GM12878 (cell line): ENCODE measurements around the gene ADAMTS2. TPM values are rescaled to one million over a fixed set of nuclear protein-coding genes. Genes with fewer than 3 reads are reported as not detected.

ENCODE experiments used
- ATAC-seq: fragments of 200-7000 bp; cut with Tn5 transposase; 3 replicates; pipeline ENCODE4 v1.9.1; 2020; ENCODE audit warnings: mild to moderate bottlenecking, moderate library complexity
- BruUV-seq: library from RNA; stranded (reverse); fragments of 400-500 nt; replicated peaks from 2 replicates; lab custom pipeline; 2021; lab: Mats Ljungman, UMichigan
- CTCF ChIA-PET: fragments of 300-600 bp; sonication (Branson Sonifier 250); formaldehyde crosslinking; extraction: SDS; loops from one replicate; lab custom pipeline; 2021; ENCODE audit warnings: inconsistent platforms; lab: Yijun Ruan, JAX
- POLR2A ChIA-PET: fragments of 350-600 bp; formaldehyde crosslinking; extraction: SDS; loops from one replicate; lab custom pipeline; 2021; ENCODE audit warnings: inconsistent platforms; lab: Charles Lee
- RAD21 ChIA-PET: fragments of 300-600 bp; sonication (Branson Sonifier 250); formaldehyde crosslinking; loops from one replicate; lab custom pipeline; 2023; ENCODE audit warnings: antibody characterized with exemption; ENCODE audit not compliant: unreplicated experiment; lab: Charles Lee
- SMC1A ChIA-PET: fragments of 300-600 bp; sonication (Branson Sonifier 250); formaldehyde crosslinking; loops from one replicate; lab custom pipeline; 2023; ENCODE audit not compliant: unreplicated experiment, uncharacterized antibody; lab: Charles Lee
- DNase-seq: peaks from one replicate; pipeline ENCODE4 v3.0.0-alpha.2; 2011; ENCODE audit warnings: low read depth, low spot score
- FAIRE-seq: peaks from 3 replicates; lab custom pipeline; 2011; peaks lifted over from hg19 to GRCh38; lab: Jason Lieb, UNC
- H2AFZ ChIP-seq: 2 replicates; pipeline ENCODE4 v1.6.0; 2011; ENCODE audit warnings: low read depth, low read length, control low read depth; ENCODE audit not compliant: control insufficient read depth
- H3K27ac ChIP-seq: 2 replicates; pipeline ENCODE4 v1.5.1; 2011; ENCODE audit warnings: control low read depth; ENCODE audit not compliant: control insufficient read depth, insufficient read depth
- H3K27me3 ChIP-seq, 2 experiments: replicated peaks in 1 of 2; 2 replicates each; pipeline versions ENCODE4 v1.6.0 to v1.6.1; 2011; ENCODE audit warnings: low read length in 1 of 2; ENCODE audit not compliant: control insufficient read depth in 2 of 2, insufficient read depth in 2 of 2
- H3K36me3 ChIP-seq, 2 experiments: 2 replicates each; pipeline ENCODE4 v1.5.1; 2011; ENCODE audit warnings: low read length in 1 of 2; ENCODE audit not compliant: control insufficient read depth in 2 of 2, insufficient read depth in 2 of 2
- H3K4me1 ChIP-seq: 2 replicates; pipeline ENCODE4 v1.6.1; 2011; ENCODE audit warnings: mild to moderate bottlenecking, low read length, moderate library complexity, mixed read lengths; ENCODE audit not compliant: control insufficient read depth, insufficient read depth
- H3K4me2 ChIP-seq: 2 replicates; pipeline ENCODE4 v1.6.0; 2011; ENCODE audit warnings: control low read depth; ENCODE audit not compliant: control insufficient read depth, insufficient read depth
- H3K4me3 ChIP-seq: fragments of 200-600 bp; sonication (generic); 2 replicates; pipeline ENCODE4 v1.5.1; 2016
- H3K79me2 ChIP-seq: 2 replicates; pipeline ENCODE4 v1.6.0; 2011; ENCODE audit warnings: low read length; ENCODE audit not compliant: control insufficient read depth, insufficient read depth
- H3K9ac ChIP-seq: 2 replicates; pipeline ENCODE4 v1.8.0; 2011; ENCODE audit warnings: low read length, control low read depth, mixed read lengths; ENCODE audit not compliant: control insufficient read depth, insufficient read depth
- H3K9me3 ChIP-seq: replicated peaks from 3 replicates; pipeline ENCODE4 v1.5.1; 2011; ENCODE audit warnings: mild to moderate bottlenecking, low read length; ENCODE audit not compliant: control insufficient read depth, insufficient read depth
- H4K20me1 ChIP-seq: 2 replicates; pipeline ENCODE4 v1.6.0; 2011; ENCODE audit not compliant: control insufficient read depth, insufficient read depth
- HDAC6 ChIP-seq: fragments of 200-600 bp; sonication (generic); IDR thresholded peaks from one replicate; pipeline ENCODE4 v1.8.0; 2017; ENCODE audit warnings: antibody characterized with exemption; ENCODE audit not compliant: unreplicated experiment
- NFYA ChIP-seq: IDR thresholded peaks from 2 replicates; pipeline ENCODE4 v1.6.1; 2011; ENCODE audit warnings: low read depth, mild to moderate bottlenecking, low read length, improper control_type of control experiment, borderline replicate concordance
- SIN3A ChIP-seq: IDR thresholded peaks from 2 replicates; pipeline ENCODE4 v1.6.1; 2012; ENCODE audit warnings: low read depth, low read length, improper control_type of control experiment
- ZNF274 ChIP-seq: IDR thresholded peaks from one replicate; pipeline ENCODE4 v1.8.0; 2011; ENCODE audit not compliant: insufficient read length, insufficient read depth
- WGBS: methylation state at CpG from one replicate; pipeline ENCODE4 v1.1.6; 2016; ENCODE audit warnings: low lambda C conversion rate; ENCODE audit not compliant: insufficient replicate concordance, insufficient coverage; ENCODE audit errors: missing lambda C conversion rate; 5-methylcytosine and 5-hydroxymethylcytosine counted together
- in situ Hi-C: fragments of 300-500 bp; cut with MboI; formaldehyde crosslinking; loops from 9 replicates; pipeline ENCODE4 v1.14.3; 2018; ENCODE audit warnings: mixed read lengths
- intact Hi-C: fragments of 100-400 bp; cut with micrococcal nuclease; formaldehyde crosslinking; loops from one replicate; pipeline ENCODE4 v1.14.2; 2022; ENCODE audit not compliant: unreplicated experiment
- polyA plus RNA-seq, 11 experiments: library from polyadenylated mRNA; depleted of rRNA in 4 of 11; unstranded in 6 of 11; stranded (reverse) in 5 of 11; fragments of >200 nt; fragmentation: Nextera tagmentation in 4 of 11; fragmentation: Illumina TruSeq in 1 of 11; extraction: Ambion mirVana in 4 of 11; extraction: Trizol in 1 of 11; gene quantifications; 1 replicate in 1 of 11; 2 replicates in 10 of 11; pipeline versions ENCODE4 v1.2.1 to v1.2.3, GENCODE V29; 2011 to 2016; ENCODE audit warnings: inconsistent platforms in 2 of 11, missing spikeins in 2 of 11, low read depth in 1 of 11
- total RNA-seq, 4 experiments: library from RNA; depleted of rRNA in 3 of 4; stranded (reverse); fragments of >200 nt in 3 of 4; fragmentation: Illumina TruSeq in 1 of 4; extraction: Trizol in 1 of 4; gene quantifications; 2 replicates each; pipeline versions ENCODE4 v1.2.1 to v1.2.3, GENCODE V29; 2013 to 2021
- TF ChIP-seq, protein P1 (sequence below): fragments of 450-650 bp; conservative IDR thresholded peaks from 2 replicates; pipeline ENCODE4 v1.6.1; 2017; ENCODE audit warnings: mild to moderate bottlenecking, moderate library complexity
- TF ChIP-seq, protein P2 (sequence below): fragments of 450-650 bp; IDR thresholded peaks from 2 replicates; pipeline ENCODE4 v1.6.1; 2017; ENCODE audit warnings: mild to moderate bottlenecking
- TF ChIP-seq, protein P3 (sequence below): fragments of 450-650 bp; formaldehyde crosslinking; IDR thresholded peaks from 2 replicates; pipeline ENCODE4 v1.4.0; 2020; ENCODE audit warnings: mild to moderate bottlenecking, moderate library complexity
- TF ChIP-seq, protein P4 (sequence below): IDR thresholded peaks from 2 replicates; pipeline ENCODE4 v1.6.1; 2012; ENCODE audit warnings: mild to moderate bottlenecking, low read depth, low read length

The ADAMTS2 gene
- total and polyA plus RNA-seq, 10 of the 15 experiments (the other 5 are each of a cell fraction or from before 2014, with no cell fraction given), result 0.03 to 0.05 TPM; not detected in 8

DNA sequence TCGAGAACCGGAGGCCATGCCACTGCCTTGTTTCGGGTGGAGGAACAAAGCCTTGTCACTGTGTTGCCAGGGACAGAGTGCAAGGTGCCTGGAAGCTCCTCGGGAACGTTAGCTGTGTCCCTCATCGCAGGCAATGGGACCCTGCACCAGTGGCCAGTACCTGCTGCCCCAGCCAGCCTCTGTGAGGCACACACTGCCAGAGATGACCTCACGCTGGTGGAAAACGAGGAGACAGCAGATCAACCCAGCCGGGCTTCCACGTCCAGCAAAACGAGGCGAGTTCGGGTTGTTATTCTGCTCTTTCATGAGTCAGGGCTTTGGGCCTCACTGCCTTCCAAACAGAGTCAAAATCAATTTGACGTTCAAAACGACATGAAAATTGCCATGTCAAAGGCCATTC lies 104.1 kb downstream of the ADAMTS2 start:
- Histone ChIP-seq H3K4me3 (no peak overlapping the region), H3K9ac (no peak overlapping the region), H3K9me3 (peaks cover under 1% of the 10 kb centered on the region; the same call in 1 of the 3 replicates), H3K27me3 (no peaks in the 10 kb centered on the region), H3K27ac (no peak overlapping the region), H3K4me2 (no peak overlapping the region), H4K20me1 (no peaks in the 10 kb centered on the region), H3K4me1 (no peaks in the 10 kb centered on the region), H2AFZ (no peak overlapping the region), H3K36me3 (no peaks in the 10 kb centered on the region), H3K79me2 (no peaks in the 10 kb centered on the region)
- BruUV-seq, result no TSS peak
- DNase-seq (no peak), ATAC-seq (no peak), FAIRE-seq (no peak)
- in situ Hi-C loops (no loop called here), intact Hi-C loops (no loop called here)
- ChIA-PET POLR2A (no interaction called here), CTCF (no interaction called here), SMC1A (no interaction called here), RAD21 (no interaction called here)
- WGBS, result 50% methylated on average over 15 of the region's 15 CpGs
- no peak for TF ChIP-seq SIN3A
- TF ChIP-seq NFYA, result no peak
- TF ChIP-seq, protein P1, sequence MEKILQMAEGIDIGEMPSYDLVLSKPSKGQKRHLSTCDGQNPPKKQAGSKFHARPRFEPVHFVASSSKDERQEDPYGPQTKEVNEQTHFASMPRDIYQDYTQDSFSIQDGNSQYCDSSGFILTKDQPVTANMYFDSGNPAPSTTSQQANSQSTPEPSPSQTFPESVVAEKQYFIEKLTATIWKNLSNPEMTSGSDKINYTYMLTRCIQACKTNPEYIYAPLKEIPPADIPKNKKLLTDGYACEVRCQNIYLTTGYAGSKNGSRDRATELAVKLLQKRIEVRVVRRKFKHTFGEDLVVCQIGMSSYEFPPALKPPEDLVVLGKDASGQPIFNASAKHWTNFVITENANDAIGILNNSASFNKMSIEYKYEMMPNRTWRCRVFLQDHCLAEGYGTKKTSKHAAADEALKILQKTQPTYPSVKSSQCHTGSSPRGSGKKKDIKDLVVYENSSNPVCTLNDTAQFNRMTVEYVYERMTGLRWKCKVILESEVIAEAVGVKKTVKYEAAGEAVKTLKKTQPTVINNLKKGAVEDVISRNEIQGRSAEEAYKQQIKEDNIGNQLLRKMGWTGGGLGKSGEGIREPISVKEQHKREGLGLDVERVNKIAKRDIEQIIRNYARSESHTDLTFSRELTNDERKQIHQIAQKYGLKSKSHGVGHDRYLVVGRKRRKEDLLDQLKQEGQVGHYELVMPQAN, result no peak
- TF ChIP-seq, protein P2, sequence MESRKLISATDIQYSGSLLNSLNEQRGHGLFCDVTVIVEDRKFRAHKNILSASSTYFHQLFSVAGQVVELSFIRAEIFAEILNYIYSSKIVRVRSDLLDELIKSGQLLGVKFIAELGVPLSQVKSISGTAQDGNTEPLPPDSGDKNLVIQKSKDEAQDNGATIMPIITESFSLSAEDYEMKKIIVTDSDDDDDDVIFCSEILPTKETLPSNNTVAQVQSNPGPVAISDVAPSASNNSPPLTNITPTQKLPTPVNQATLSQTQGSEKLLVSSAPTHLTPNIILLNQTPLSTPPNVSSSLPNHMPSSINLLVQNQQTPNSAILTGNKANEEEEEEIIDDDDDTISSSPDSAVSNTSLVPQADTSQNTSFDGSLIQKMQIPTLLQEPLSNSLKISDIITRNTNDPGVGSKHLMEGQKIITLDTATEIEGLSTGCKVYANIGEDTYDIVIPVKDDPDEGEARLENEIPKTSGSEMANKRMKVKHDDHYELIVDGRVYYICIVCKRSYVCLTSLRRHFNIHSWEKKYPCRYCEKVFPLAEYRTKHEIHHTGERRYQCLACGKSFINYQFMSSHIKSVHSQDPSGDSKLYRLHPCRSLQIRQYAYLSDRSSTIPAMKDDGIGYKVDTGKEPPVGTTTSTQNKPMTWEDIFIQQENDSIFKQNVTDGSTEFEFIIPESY, result no peak
- TF ChIP-seq, protein P3, sequence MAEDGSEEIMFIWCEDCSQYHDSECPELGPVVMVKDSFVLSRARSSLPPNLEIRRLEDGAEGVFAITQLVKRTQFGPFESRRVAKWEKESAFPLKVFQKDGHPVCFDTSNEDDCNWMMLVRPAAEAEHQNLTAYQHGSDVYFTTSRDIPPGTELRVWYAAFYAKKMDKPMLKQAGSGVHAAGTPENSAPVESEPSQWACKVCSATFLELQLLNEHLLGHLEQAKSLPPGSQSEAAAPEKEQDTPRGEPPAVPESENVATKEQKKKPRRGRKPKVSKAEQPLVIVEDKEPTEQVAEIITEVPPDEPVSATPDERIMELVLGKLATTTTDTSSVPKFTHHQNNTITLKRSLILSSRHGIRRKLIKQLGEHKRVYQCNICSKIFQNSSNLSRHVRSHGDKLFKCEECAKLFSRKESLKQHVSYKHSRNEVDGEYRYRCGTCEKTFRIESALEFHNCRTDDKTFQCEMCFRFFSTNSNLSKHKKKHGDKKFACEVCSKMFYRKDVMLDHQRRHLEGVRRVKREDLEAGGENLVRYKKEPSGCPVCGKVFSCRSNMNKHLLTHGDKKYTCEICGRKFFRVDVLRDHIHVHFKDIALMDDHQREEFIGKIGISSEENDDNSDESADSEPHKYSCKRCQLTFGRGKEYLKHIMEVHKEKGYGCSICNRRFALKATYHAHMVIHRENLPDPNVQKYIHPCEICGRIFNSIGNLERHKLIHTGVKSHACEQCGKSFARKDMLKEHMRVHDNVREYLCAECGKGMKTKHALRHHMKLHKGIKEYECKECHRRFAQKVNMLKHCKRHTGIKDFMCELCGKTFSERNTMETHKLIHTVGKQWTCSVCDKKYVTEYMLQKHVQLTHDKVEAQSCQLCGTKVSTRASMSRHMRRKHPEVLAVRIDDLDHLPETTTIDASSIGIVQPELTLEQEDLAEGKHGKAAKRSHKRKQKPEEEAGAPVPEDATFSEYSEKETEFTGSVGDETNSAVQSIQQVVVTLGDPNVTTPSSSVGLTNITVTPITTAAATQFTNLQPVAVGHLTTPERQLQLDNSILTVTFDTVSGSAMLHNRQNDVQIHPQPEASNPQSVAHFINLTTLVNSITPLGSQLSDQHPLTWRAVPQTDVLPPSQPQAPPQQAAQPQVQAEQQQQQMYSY (CRISPR knock-in tag), result no peak
- TF ChIP-seq, protein P4, sequence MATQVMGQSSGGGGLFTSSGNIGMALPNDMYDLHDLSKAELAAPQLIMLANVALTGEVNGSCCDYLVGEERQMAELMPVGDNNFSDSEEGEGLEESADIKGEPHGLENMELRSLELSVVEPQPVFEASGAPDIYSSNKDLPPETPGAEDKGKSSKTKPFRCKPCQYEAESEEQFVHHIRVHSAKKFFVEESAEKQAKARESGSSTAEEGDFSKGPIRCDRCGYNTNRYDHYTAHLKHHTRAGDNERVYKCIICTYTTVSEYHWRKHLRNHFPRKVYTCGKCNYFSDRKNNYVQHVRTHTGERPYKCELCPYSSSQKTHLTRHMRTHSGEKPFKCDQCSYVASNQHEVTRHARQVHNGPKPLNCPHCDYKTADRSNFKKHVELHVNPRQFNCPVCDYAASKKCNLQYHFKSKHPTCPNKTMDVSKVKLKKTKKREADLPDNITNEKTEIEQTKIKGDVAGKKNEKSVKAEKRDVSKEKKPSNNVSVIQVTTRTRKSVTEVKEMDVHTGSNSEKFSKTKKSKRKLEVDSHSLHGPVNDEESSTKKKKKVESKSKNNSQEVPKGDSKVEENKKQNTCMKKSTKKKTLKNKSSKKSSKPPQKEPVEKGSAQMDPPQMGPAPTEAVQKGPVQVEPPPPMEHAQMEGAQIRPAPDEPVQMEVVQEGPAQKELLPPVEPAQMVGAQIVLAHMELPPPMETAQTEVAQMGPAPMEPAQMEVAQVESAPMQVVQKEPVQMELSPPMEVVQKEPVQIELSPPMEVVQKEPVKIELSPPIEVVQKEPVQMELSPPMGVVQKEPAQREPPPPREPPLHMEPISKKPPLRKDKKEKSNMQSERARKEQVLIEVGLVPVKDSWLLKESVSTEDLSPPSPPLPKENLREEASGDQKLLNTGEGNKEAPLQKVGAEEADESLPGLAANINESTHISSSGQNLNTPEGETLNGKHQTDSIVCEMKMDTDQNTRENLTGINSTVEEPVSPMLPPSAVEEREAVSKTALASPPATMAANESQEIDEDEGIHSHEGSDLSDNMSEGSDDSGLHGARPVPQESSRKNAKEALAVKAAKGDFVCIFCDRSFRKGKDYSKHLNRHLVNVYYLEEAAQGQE, result no peak
- TF ChIP-seq ZNF274, result no peak
- no peak for TF ChIP-seq HDAC6
